Astrocyte (in vitro differentiated cells and primary cell): ENCODE data around the gene SYDE2. TPM values are rescaled to one million over a fixed set of nuclear protein-coding genes. Genes with fewer than 3 reads are reported as not detected.
A peak's percentile ranks its signal among the peaks of the same experiment; 100 is the strongest.

Source experiments
- DNase-seq: peaks from one replicate; pipeline ENCODE4 v3.0.0-alpha.2; 2010; ENCODE audit warnings: low read depth
- FAIRE-seq: peaks from 2 replicates; lab custom pipeline; 2011; peaks lifted over from hg19 to GRCh38; lab: Jason Lieb, UNC
- H2AFZ ChIP-seq: 2 replicates; pipeline ENCODE4 v1.6.0; 2012; ENCODE audit warnings: low read depth, low read length, inconsistent platforms
- H3K27ac ChIP-seq: 2 replicates; pipeline ENCODE4 v1.5.1; 2011; ENCODE audit warnings: low read depth, low read length, inconsistent platforms
- H3K27me3 ChIP-seq: 2 replicates; pipeline ENCODE4 v1.6.0; 2011; ENCODE audit warnings: low read length, inconsistent platforms; ENCODE audit not compliant: insufficient read depth
- H3K36me3 ChIP-seq: 2 replicates; pipeline ENCODE4 v1.5.1; 2011; ENCODE audit warnings: low read length, inconsistent platforms; ENCODE audit not compliant: insufficient read depth
- H3K4me1 ChIP-seq: 2 replicates; pipeline ENCODE4 v1.5.1; 2011; ENCODE audit warnings: low read length, inconsistent platforms; ENCODE audit not compliant: insufficient read depth
- H3K4me2 ChIP-seq: 2 replicates; pipeline ENCODE4 v1.6.0; 2012; ENCODE audit warnings: low read length, inconsistent platforms
- H3K4me3 ChIP-seq: 2 replicates; pipeline ENCODE4 v1.5.1; 2011; ENCODE audit warnings: low read depth, mild to moderate bottlenecking, low read length, inconsistent platforms; ENCODE audit not compliant: insufficient read depth
- H3K79me2 ChIP-seq: 2 replicates; pipeline ENCODE4 v1.6.0; 2012; ENCODE audit warnings: mild to moderate bottlenecking, low read length, inconsistent platforms; ENCODE audit not compliant: insufficient read depth
- H3K9ac ChIP-seq: 2 replicates; pipeline ENCODE4 v1.6.0; 2012; ENCODE audit warnings: mild to moderate bottlenecking, low read length, inconsistent platforms
- H3K9me3 ChIP-seq: 2 replicates; pipeline ENCODE4 v1.5.1; 2012; ENCODE audit warnings: low read depth, mild to moderate bottlenecking, low read length, inconsistent platforms; ENCODE audit not compliant: insufficient read depth
- H4K20me1 ChIP-seq: 2 replicates; pipeline ENCODE4 v1.6.0; 2012; ENCODE audit warnings: low read length, inconsistent platforms; ENCODE audit not compliant: insufficient read depth
- H3K27ac Mint-ChIP-seq: one replicate; pipeline ENCODE4 v1.8.0; 2021; ENCODE audit warnings: mild to moderate bottlenecking, mixed read lengths; ENCODE audit not compliant: unreplicated experiment
- H3K27me3 Mint-ChIP-seq: one replicate; pipeline ENCODE4 v1.8.0; 2021; ENCODE audit warnings: low read depth, mixed read lengths; ENCODE audit not compliant: unreplicated experiment
- H3K36me3 Mint-ChIP-seq: one replicate; pipeline ENCODE4 v1.8.0; 2021; ENCODE audit warnings: low read depth, mixed read lengths; ENCODE audit not compliant: unreplicated experiment
- H3K4me1 Mint-ChIP-seq: one replicate; pipeline ENCODE4 v1.8.0; 2021; ENCODE audit warnings: low read depth, mixed read lengths; ENCODE audit not compliant: unreplicated experiment
- H3K4me3 Mint-ChIP-seq: one replicate; pipeline ENCODE4 v1.8.0; 2021; ENCODE audit warnings: mild to moderate bottlenecking, moderate library complexity, mixed read lengths; ENCODE audit not compliant: unreplicated experiment
- H3K9me3 Mint-ChIP-seq: one replicate; pipeline ENCODE4 v1.8.0; 2021; ENCODE audit warnings: mild to moderate bottlenecking, mixed read lengths; ENCODE audit not compliant: unreplicated experiment
- EZH2 ChIP-seq: IDR thresholded peaks from 2 replicates; pipeline ENCODE4 v1.6.1; 2012; ENCODE audit warnings: mild to moderate bottlenecking, low read length, inconsistent platforms; ENCODE audit not compliant: insufficient read depth
- total RNA-seq: library from RNA; stranded (reverse); gene quantifications from 2 replicates; pipeline ENCODE4 v1.2.1, GENCODE V29; 2021
- TF ChIP-seq, protein P1 (sequence below): IDR thresholded peaks from 2 replicates; pipeline ENCODE4 v1.5.1; 2011; ENCODE audit warnings: low read depth, mild to moderate bottlenecking, inconsistent platforms, low read length, moderate library complexity; ENCODE audit not compliant: insufficient read depth

The SYDE2 gene
- total RNA-seq, 1 donor from 2014 or later: 9.9 TPM

GRCh38 chr1:85153149-85153891 lies 47.5 kb downstream of the SYDE2 start:
- Histone ChIP-seq H3K9me3 (no peaks in the 10 kb centered on the region), H3K9ac (no peak overlapping the region), H3K36me3 (no peaks in the 10 kb centered on the region), H3K79me2 (no peaks in the 10 kb centered on the region), H4K20me1 (no peaks in the 10 kb centered on the region), H3K27me3 (no peaks in the 10 kb centered on the region), H2AFZ (no peak overlapping the region), H3K27ac (no peak overlapping the region), H3K4me2 (no peak overlapping the region), H3K4me1 (no peaks in the 10 kb centered on the region), H3K4me3 (no peak overlapping the region)
- FAIRE-seq (no peak), DNase-seq (no peak)
- H3K9me3 Mint-ChIP-seq: no peaks in the 10 kb centered on the region
- peaks cover 26% of the 10 kb centered on the region for H3K4me1 Mint-ChIP-seq
- H3K27ac Mint-ChIP-seq: no peak overlapping the region
- no peaks in the 10 kb centered on the region for H3K36me3 Mint-ChIP-seq
- no peaks in the 10 kb centered on the region for H3K27me3 Mint-ChIP-seq
- TF ChIP-seq, protein P1, sequence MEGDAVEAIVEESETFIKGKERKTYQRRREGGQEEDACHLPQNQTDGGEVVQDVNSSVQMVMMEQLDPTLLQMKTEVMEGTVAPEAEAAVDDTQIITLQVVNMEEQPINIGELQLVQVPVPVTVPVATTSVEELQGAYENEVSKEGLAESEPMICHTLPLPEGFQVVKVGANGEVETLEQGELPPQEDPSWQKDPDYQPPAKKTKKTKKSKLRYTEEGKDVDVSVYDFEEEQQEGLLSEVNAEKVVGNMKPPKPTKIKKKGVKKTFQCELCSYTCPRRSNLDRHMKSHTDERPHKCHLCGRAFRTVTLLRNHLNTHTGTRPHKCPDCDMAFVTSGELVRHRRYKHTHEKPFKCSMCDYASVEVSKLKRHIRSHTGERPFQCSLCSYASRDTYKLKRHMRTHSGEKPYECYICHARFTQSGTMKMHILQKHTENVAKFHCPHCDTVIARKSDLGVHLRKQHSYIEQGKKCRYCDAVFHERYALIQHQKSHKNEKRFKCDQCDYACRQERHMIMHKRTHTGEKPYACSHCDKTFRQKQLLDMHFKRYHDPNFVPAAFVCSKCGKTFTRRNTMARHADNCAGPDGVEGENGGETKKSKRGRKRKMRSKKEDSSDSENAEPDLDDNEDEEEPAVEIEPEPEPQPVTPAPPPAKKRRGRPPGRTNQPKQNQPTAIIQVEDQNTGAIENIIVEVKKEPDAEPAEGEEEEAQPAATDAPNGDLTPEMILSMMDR: no peak
- no peak for TF ChIP-seq EZH2
- no peak overlapping the region for H3K4me3 Mint-ChIP-seq

DNA sequence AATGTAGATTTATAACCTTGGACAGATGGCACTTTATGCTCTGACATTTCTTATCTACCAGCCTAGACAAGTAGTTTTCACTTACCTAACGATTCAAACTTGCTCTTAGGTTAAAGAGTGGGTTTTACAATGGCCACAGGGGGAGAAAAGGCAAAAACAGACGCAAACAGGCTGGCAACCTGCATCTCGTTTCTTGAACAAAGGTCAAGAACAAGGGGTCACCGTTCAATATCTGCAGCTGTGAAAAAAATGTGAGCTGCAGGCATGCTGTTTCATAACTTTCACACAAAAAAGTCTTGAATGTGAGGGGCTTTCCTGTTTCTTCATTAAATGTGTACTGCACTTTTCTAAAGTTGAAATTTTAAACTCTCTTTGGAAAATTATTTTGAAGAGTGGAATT lies 49.4 kb downstream of the SYDE2 start:
- H3K27me3 ChIP-seq: no peaks in the 10 kb centered on the region
- H2AFZ ChIP-seq: no peak overlapping the region
- no peaks in the 10 kb centered on the region for H3K9me3 ChIP-seq
- H3K9me3 Mint-ChIP-seq: no peaks in the 10 kb centered on the region
- no peak overlapping the region for H3K27ac Mint-ChIP-seq
- H3K4me3 Mint-ChIP-seq: no peak overlapping the region
- no peak overlapping the region for H3K4me3 ChIP-seq
- H3K4me1 ChIP-seq: no peaks in the 10 kb centered on the region
- H3K4me1 Mint-ChIP-seq: peaks cover 37% of the 10 kb centered on the region
- no peaks in the 10 kb centered on the region for H3K36me3 Mint-ChIP-seq
- no peak overlapping the region for H3K4me2 ChIP-seq
- H3K36me3 ChIP-seq: no peaks in the 10 kb centered on the region
- no peak for DNase-seq
- H4K20me1 ChIP-seq: no peaks in the 10 kb centered on the region
- no peaks in the 10 kb centered on the region for H3K79me2 ChIP-seq
- no peak overlapping the region for H3K27ac ChIP-seq
- no peak overlapping the region for H3K9ac ChIP-seq
- no peaks in the 10 kb centered on the region for H3K27me3 Mint-ChIP-seq
- no peak for TF ChIP-seq EZH2
- TF ChIP-seq, protein P1: no peak
- no peak for FAIRE-seq

- H3K4me1 ChIP-seq: no peaks in the 10 kb centered on the region
- no peaks in the 10 kb centered on the region for H3K79me2 ChIP-seq
- no peaks in the 10 kb centered on the region for H3K9me3 ChIP-seq
- Mint-ChIP-seq H3K4me3 (no peak overlapping the region), H3K9me3 (no peaks in the 10 kb centered on the region), H3K27me3 (no peaks in the 10 kb centered on the region), H3K27ac (no peak overlapping the region), H3K4me1 (peaks cover 43% of the 10 kb centered on the region), H3K36me3 (no peaks in the 10 kb centered on the region)
- DNase-seq (no peak), FAIRE-seq (peak; percentile 72)
- H3K36me3 ChIP-seq: no peaks in the 10 kb centered on the region
- no peaks in the 10 kb centered on the region for H4K20me1 ChIP-seq
- no peak overlapping the region for H3K27ac ChIP-seq
- no peaks in the 10 kb centered on the region for H3K27me3 ChIP-seq
- H3K9ac ChIP-seq: no peak overlapping the region
- TF ChIP-seq EZH2: no peak
- TF ChIP-seq, protein P1: no peak
- no peak overlapping the region for H3K4me3 ChIP-seq
- no peak overlapping the region for H3K4me2 ChIP-seq
- H2AFZ ChIP-seq: no peak overlapping the region
Measured at GRCh38 chr1:85149805-85150204, 51.0 kb downstream of the SYDE2 start.
